ENCODE data around the gene PDE1C.

Gene PDE1C

DNA sequence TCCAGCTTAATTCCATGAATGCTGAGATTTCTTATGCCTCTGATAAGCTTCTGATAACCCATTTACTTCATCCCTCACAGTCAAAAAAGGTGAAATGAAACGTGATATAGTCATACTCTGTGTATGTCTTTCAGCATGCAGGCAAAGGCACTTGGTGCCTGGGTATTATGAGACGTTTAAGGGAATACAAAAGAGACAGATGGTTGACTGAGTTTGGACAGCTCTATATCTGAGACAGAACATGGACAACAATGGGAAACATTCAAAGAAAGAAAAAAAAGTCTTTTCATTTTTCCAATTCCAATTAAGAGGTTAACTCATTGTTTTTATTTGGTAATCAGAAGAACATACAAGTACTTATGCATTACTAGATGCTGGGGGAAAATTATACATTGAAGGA lies 287.0 kb downstream of the PDE1C start:
- FAIRE-seq: no peak
- no peak for DNase-seq (ENCODE audit: low spot score)

DNA sequence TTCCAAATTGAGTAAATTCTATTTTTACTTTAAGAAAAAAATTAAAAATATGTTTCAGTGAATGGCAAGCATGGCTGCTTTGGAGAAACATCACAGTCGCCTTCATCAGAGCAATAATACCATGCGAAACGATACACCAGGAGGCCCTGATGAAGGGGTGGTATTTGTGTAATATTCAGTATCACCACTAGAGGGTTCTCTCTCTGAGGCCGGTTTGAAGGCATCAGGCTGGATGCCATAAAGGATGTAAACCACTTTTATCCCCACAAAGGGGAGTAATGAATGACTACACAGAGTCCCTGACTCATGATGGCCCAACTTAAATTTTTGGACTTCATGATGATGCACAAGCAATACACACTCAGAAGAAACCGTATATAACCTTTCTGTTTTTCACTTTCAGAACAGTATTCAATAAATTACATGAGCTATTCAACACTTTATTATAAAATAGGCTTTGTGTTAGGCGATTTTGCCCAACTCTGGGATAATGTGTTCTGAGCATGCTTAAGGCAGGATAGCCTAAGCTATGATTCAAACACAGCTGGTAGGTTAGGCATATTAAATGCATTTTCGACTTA lies 287.7 kb downstream of the PDE1C start:
- DNase-seq (ENCODE audit: low spot score) (peak; percentile 77), FAIRE-seq (peak; percentile 71)

DNA sequence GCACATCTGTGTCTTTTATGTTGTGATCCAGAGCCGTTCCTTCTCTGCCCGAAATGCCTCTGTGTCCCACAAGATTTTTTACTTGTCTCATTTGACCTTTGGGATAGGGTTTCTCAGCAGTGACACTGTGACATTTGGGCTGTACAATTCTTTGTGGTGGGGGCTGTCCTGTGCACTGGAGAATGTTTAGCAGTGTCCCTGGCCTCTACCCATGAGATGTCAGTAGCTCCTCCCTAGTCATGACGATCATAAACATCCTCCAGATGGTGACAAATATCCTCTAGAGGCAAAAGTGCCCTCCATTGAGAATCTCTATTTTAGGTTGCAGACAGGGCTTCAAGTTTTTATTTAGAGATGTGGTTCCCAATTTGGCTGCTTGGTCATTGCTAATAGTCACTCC lies 291.9 kb downstream of the PDE1C start:
- DNase-seq (ENCODE audit: low spot score) (no peak), FAIRE-seq (peak; percentile 87)

DNA sequence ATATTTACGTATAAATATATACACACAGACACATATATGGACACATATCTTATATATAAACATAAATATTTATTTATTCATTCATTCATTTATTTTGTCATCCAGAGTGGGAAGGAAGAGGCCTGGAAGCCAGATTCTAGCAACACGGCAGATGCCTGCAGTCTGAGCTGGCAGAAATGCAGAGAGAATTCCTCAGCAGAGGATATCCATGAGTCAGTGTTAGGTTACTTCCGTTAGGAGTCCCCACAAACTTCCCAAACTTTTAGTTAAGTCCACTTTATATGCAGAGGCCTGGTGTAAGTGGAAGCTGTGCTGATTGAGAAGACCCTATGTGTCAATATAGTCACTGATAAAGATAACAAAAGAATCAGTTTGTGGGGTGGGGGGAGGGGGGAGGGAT lies 293.6 kb downstream of the PDE1C start:
- no peak for FAIRE-seq
- DNase-seq (ENCODE audit: low spot score): peak; percentile 80

- FAIRE-seq (no peak), DNase-seq (ENCODE audit: low spot score) (no peak)
Observed at GRCh38 chr7:31775556-31775955, 294.7 kb downstream of the PDE1C start.

DNA sequence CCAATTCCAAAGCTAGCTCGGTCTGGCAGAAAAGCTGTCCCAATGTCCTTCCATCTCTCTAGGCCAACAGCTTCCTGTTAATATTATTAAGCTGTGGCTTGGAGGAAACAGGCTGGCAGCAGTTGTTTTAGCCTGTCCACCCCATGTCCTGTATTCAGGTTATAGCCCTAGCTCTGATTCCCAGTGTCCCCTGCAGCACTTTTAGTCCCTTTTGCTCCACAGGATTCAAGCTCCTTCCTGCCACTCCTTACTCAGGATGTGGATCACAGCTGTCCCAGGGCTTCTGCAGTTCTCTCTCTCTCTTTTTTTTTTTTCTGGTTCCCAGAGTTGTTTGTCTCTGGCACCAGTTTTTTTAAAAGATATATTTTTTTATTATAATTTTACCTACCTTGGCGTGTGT lies 298.0 kb downstream of the PDE1C start:
- DNase-seq (ENCODE audit: low spot score): no peak
- no peak for FAIRE-seq

- DNase-seq (ENCODE audit: low spot score): no peak
- FAIRE-seq: no peak
Observed at GRCh38 chr7:31767686-31768358, 302.4 kb downstream of the PDE1C start.

DNA sequence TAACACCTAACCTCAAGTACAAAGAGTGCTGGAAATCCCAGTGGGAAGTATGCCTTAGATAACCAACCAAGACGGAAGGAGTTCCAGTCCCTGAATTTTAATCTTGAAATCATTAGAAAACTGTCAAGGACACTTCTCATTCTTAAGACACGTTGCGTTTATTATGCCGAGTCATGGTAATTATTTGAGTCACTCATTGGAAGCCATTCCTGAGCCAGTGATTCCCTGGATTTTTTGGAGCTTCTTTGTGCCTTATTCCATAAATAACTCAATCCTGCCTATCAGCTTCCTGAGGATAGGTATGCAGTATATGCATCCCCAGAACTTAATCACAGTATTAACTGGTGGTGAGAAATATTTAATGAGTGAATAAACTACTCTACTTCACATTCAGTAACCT lies 305.7 kb downstream of the PDE1C start:
- FAIRE-seq (no peak), DNase-seq (ENCODE audit: low spot score) (no peak)

- no peak for DNase-seq (ENCODE audit: low spot score)
- FAIRE-seq: peak; percentile 23
Observed at GRCh38 chr7:31763548-31763947, 306.7 kb downstream of the PDE1C start.

GRCh38 chr7:31761646-31762045 lies 308.6 kb downstream of the PDE1C start:
- FAIRE-seq (no peak), DNase-seq (ENCODE audit: low spot score) (no peak)

DNA sequence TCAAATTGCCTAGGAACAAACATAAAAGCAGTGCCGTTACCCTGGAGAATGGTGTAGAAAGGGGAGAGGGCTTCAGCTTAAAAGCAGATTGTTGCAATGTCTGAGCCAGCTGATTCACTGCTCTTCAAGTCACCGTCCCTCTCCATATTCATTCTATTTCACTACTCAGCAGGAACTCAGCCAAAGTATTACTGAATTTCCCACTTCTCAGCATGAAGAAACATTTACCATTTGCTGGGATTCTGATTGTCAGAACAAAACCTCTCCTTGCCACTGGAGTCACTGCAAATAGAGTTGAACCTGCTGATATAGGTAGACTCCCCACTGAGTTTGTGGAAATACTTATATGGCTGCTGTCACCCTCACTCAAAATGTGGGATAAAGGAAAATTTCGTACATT lies 311.5 kb downstream of the PDE1C start:
- no peak for DNase-seq (ENCODE audit: low spot score)

DNA sequence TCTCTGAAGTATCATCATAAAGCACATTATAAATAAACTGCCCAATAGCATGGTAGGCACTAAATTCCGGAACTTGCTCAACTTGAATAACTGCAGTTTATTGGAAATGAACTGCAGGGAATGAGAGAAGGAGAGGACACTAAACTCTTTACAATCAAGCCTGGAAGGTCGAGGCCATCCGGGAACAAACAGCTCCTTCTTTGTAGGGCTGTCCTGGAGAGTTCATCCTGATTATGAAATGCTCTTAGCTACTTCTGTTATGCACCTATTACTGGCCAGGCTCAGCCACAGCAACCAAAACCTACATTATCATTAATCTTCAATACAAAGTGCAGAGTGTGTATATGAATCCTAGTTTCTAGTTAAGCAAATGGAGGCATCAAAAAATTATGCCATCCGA lies 318.5 kb downstream of the PDE1C start:
- no peak for DNase-seq (ENCODE audit: low spot score)
- FAIRE-seq: no peak

More for the DNA sequence above, 311.5 kb downstream of the PDE1C start:
- no peak for FAIRE-seq

- FAIRE-seq: no peak
Observed at GRCh38 chr7:31748084-31748483, 322.1 kb downstream of the PDE1C start.

DNA sequence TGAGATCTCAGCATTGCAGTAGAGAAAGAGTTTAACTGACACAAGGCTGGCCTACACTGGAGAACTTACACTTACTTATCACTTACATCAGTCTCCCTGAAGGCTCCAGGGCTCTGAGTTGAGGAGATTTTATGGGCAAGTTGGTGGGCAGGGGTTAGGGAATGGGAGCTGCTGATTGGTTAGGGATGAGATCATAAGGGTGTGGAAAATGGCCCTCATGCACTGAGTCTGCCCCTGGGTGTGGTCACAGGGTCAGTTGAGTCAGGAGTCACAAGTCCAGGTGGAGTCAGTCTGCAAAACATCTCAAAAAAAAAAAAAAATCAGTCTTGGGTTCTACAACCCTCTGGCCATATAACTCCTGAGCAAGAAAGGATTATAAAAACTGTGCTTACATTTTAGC lies 322.7 kb downstream of the PDE1C start:
- FAIRE-seq: no peak
- DNase-seq (ENCODE audit: low spot score): no peak

More at GRCh38 chr7:31748084-31748483, 322.1 kb downstream of the PDE1C start:
- no peak for DNase-seq (ENCODE audit: low spot score)

GRCh38 chr7:31744294-31744874 lies 325.8 kb downstream of the PDE1C start:
- DNase-seq (ENCODE audit: low spot score) (peak; percentile 64), FAIRE-seq (peak; percentile 23)

- FAIRE-seq (no peak), DNase-seq (ENCODE audit: low spot score) (no peak)
Observed at GRCh38 chr7:31741852-31742251, 328.4 kb downstream of the PDE1C start.

- peak; percentile 77 for DNase-seq (ENCODE audit: low spot score)
- FAIRE-seq: peak; percentile 90
Observed at GRCh38 chr7:31735991-31736982, 333.9 kb downstream of the PDE1C start.

DNA sequence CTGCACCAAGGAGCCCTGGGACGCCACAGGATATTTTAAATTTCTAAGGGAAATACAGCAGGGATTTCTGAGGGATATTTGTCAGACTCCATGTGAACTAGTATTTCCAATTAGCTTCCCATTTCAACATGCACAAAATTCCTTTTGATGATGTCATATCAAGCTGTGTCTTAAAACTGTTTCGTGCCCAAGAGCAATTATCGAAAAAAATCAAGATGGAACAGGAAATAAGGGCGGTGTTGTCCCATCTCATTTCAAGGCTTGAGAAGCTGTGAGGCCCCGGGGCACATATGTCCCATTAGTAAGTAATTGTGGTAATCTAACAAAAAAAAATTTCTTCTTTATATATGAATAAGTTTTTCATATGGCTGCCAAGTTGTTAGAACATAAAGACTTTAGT lies 335.8 kb downstream of the PDE1C start:
- DNase-seq (ENCODE audit: low spot score) (no peak), FAIRE-seq (no peak)

- FAIRE-seq (no peak), DNase-seq (ENCODE audit: low spot score) (no peak)
Observed at GRCh38 chr7:31729195-31729804, 340.9 kb downstream of the PDE1C start.

DNA sequence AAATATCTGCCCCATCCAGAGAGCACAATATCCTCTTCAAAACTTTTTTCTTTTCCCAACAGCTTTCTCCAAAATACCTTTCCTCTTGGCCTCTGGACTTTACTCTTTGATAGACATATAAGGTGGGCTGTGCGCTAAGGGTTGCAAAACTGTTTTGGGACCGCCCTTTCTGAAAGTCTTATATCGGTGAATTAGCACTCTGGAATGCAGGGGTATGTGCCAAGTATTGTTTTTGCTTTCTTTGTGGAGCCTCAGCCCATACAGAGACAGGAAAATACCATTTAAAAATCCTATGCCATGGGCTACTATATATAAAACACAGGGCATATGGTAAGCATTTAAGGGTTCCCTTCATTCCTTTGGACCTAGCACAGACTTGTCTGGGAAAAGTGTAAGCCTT lies 345.5 kb downstream of the PDE1C start:
- FAIRE-seq: no peak
- DNase-seq (ENCODE audit: low spot score): peak; percentile 54

GRCh38 chr7:31720366-31720765 lies 349.8 kb downstream of the PDE1C start:
- FAIRE-seq (no peak), DNase-seq (ENCODE audit: low spot score) (no peak)
